ENCODE results near the gene RNPS1.

RNPS1 gene

GRCh38 chr16:2235695-2236336 lies 32.1 kb downstream of the RNPS1 start:
- H3K4me3 ChIP-seq (ENCODE audit: insufficient read depth, low read depth, low read length): peak overlapping the region; percentile 30
- no peaks in the 10 kb centered on the region for H3K9me3 ChIP-seq (ENCODE audit: control insufficient read depth, low read length)
- peaks cover 32% of the 10 kb centered on the region for H3K27me3 ChIP-seq (ENCODE audit: control insufficient read depth, insufficient read depth, low read length, poor library complexity, severe bottlenecking)
- H3K36me3 ChIP-seq (ENCODE audit: control insufficient read depth, insufficient read depth, low read length): peaks cover 22% of the 10 kb centered on the region
- no peak overlapping the region for H3K27ac ChIP-seq (ENCODE audit: insufficient read depth, low read depth, low read length, poor library complexity, severe bottlenecking)
- H3K4me1 ChIP-seq (ENCODE audit: control insufficient read depth, insufficient read depth, low read length): peaks cover 13% of the 10 kb centered on the region
- WGBS, 2 experiments: 81% methylated on average over 19 of the region's 19 CpGs

GRCh38 chr16:2235234-2235651 lies 32.7 kb downstream of the RNPS1 start:
- no peaks in the 10 kb centered on the region for H3K9me3 ChIP-seq (ENCODE audit: control insufficient read depth, low read length)
- no peak overlapping the region for H3K4me3 ChIP-seq (ENCODE audit: insufficient read depth, low read depth, low read length)
- peaks cover 32% of the 10 kb centered on the region for H3K27me3 ChIP-seq (ENCODE audit: control insufficient read depth, insufficient read depth, low read length, poor library complexity, severe bottlenecking)
- H3K27ac ChIP-seq (ENCODE audit: insufficient read depth, low read depth, low read length, poor library complexity, severe bottlenecking): no peak overlapping the region
- peaks cover 13% of the 10 kb centered on the region for H3K4me1 ChIP-seq (ENCODE audit: control insufficient read depth, insufficient read depth, low read length)
- WGBS, 2 experiments: 94% methylated on average over 28 of the region's 28 CpGs
- peaks cover 22% of the 10 kb centered on the region for H3K36me3 ChIP-seq (ENCODE audit: control insufficient read depth, insufficient read depth, low read length)

- H3K4me1 ChIP-seq (ENCODE audit: control insufficient read depth, insufficient read depth, low read length): peaks cover 13% of the 10 kb centered on the region
- H3K4me3 ChIP-seq (ENCODE audit: insufficient read depth, low read depth, low read length): no peak overlapping the region
- H3K36me3 ChIP-seq (ENCODE audit: control insufficient read depth, insufficient read depth, low read length): peaks cover 22% of the 10 kb centered on the region
- peaks cover 32% of the 10 kb centered on the region for H3K27me3 ChIP-seq (ENCODE audit: control insufficient read depth, insufficient read depth, low read length, poor library complexity, severe bottlenecking)
- no peaks in the 10 kb centered on the region for H3K9me3 ChIP-seq (ENCODE audit: control insufficient read depth, low read length)
- WGBS, 2 experiments: 96% methylated on average over 18 of the region's 18 CpGs
- no peak overlapping the region for H3K27ac ChIP-seq (ENCODE audit: insufficient read depth, low read depth, low read length, poor library complexity, severe bottlenecking)
These were observed 33.1 kb downstream of the RNPS1 start for GRCh38 chr16:2234813-2235170.

GRCh38 chr16:2233872-2234812 lies 33.8 kb downstream of the RNPS1 start:
- no peak overlapping the region for H3K27ac ChIP-seq (ENCODE audit: insufficient read depth, low read depth, low read length, poor library complexity, severe bottlenecking)
- H3K36me3 ChIP-seq (ENCODE audit: control insufficient read depth, insufficient read depth, low read length): peaks cover 24% of the 10 kb centered on the region
- WGBS, 2 experiments: 96 to 97% methylated on average over 51 of the region's 51 CpGs
- peaks cover 13% of the 10 kb centered on the region for H3K4me1 ChIP-seq (ENCODE audit: control insufficient read depth, insufficient read depth, low read length)
- H3K27me3 ChIP-seq (ENCODE audit: control insufficient read depth, insufficient read depth, low read length, poor library complexity, severe bottlenecking): peaks cover 32% of the 10 kb centered on the region
- H3K4me3 ChIP-seq (ENCODE audit: insufficient read depth, low read depth, low read length): no peak overlapping the region
- H3K9me3 ChIP-seq (ENCODE audit: control insufficient read depth, low read length): no peaks in the 10 kb centered on the region

GRCh38 chr16:2233046-2233775 lies 34.7 kb downstream of the RNPS1 start:
- Histone ChIP-seq H3K36me3 (ENCODE audit: control insufficient read depth, insufficient read depth, low read length) (peaks cover 32% of the 10 kb centered on the region), H3K4me1 (ENCODE audit: control insufficient read depth, insufficient read depth, low read length) (peaks cover 6% of the 10 kb centered on the region), H3K27me3 (ENCODE audit: control insufficient read depth, insufficient read depth, low read length, poor library complexity, severe bottlenecking) (peaks cover 27% of the 10 kb centered on the region), H3K27ac (ENCODE audit: insufficient read depth, low read depth, low read length, poor library complexity, severe bottlenecking) (no peak overlapping the region), H3K4me3 (ENCODE audit: insufficient read depth, low read depth, low read length) (no peak overlapping the region), H3K9me3 (ENCODE audit: control insufficient read depth, low read length) (no peaks in the 10 kb centered on the region)
- WGBS, 2 experiments: 95 to 96% methylated on average over 28 of the region's 28 CpGs

DNA sequence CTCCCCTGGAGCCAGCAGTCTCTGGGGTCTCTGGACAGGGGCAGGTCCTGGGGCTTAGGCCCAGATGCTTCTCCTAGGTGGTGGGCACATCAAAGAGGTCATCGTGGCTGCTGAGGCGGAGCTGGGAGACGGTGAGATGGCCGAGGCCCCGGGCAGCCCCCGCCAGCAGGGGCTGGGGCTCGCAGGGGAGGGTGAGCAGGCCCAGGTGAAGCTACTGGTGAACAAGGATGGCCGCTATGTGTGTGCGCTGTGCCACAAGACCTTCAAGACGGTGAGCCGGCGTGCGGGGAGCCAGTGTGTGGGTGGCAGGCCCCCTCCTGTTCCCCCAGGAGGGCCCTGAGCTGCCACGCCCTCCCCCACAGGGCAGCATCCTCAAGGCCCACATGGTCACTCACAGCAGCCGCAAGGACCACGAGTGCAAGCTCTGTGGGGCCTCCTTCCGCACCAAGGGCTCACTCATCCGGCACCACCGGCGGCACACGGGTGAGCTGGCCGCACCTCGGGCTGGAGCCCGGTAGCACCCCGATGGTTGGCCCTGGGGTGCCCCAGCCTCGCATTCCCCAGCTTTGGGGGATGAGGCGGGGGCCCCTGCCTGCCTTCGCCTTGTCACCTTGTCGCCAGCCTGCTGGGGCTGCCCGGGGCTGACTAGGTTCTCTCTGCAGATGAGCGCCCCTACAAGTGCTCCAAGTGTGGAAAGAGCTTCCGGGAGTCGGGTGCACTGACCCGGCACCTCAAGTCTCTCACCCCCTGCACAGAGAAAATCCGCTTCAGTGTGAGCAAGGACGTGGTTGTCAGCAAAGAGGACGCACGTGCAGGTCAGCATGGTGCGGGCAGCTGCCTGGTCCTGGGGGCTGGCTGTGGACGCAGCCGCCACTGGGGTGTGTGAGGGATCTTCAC lies 35.6 kb downstream of the RNPS1 start:
- H3K9me3 ChIP-seq (ENCODE audit: control insufficient read depth, low read length): no peaks in the 10 kb centered on the region
- WGBS, 2 experiments: 93 to 94% methylated on average over 41 of the region's 41 CpGs
- H3K36me3 ChIP-seq (ENCODE audit: control insufficient read depth, insufficient read depth, low read length): peaks cover 35% of the 10 kb centered on the region
- H3K27me3 ChIP-seq (ENCODE audit: control insufficient read depth, insufficient read depth, low read length, poor library complexity, severe bottlenecking): peaks cover 18% of the 10 kb centered on the region
- H3K4me3 ChIP-seq (ENCODE audit: insufficient read depth, low read depth, low read length): no peak overlapping the region
- H3K27ac ChIP-seq (ENCODE audit: insufficient read depth, low read depth, low read length, poor library complexity, severe bottlenecking): no peak overlapping the region
- peaks cover 6% of the 10 kb centered on the region for H3K4me1 ChIP-seq (ENCODE audit: control insufficient read depth, insufficient read depth, low read length)

GRCh38 chr16:2231016-2231931 lies 36.7 kb downstream of the RNPS1 start:
- H3K9me3 ChIP-seq (ENCODE audit: control insufficient read depth, low read length): no peaks in the 10 kb centered on the region
- H3K4me1 ChIP-seq (ENCODE audit: control insufficient read depth, insufficient read depth, low read length): peaks cover 3% of the 10 kb centered on the region
- H3K27me3 ChIP-seq (ENCODE audit: control insufficient read depth, insufficient read depth, low read length, poor library complexity, severe bottlenecking): peaks cover 8% of the 10 kb centered on the region
- H3K4me3 ChIP-seq (ENCODE audit: insufficient read depth, low read depth, low read length): no peak overlapping the region
- no peak overlapping the region for H3K27ac ChIP-seq (ENCODE audit: insufficient read depth, low read depth, low read length, poor library complexity, severe bottlenecking)
- peaks cover 35% of the 10 kb centered on the region for H3K36me3 ChIP-seq (ENCODE audit: control insufficient read depth, insufficient read depth, low read length)
- WGBS, 2 experiments: 95% methylated on average over 29 of the region's 29 CpGs

- WGBS, 2 experiments: 93 to 97% methylated on average over 13 of the region's 13 CpGs
- H3K36me3 ChIP-seq (ENCODE audit: control insufficient read depth, insufficient read depth, low read length): peaks cover 32% of the 10 kb centered on the region
- no peaks in the 10 kb centered on the region for H3K9me3 ChIP-seq (ENCODE audit: control insufficient read depth, low read length)
- no peak overlapping the region for H3K27ac ChIP-seq (ENCODE audit: insufficient read depth, low read depth, low read length, poor library complexity, severe bottlenecking)
- no peak overlapping the region for H3K4me3 ChIP-seq (ENCODE audit: insufficient read depth, low read depth, low read length)
- no peaks in the 10 kb centered on the region for H3K4me1 ChIP-seq (ENCODE audit: control insufficient read depth, insufficient read depth, low read length)
- no peaks in the 10 kb centered on the region for H3K27me3 ChIP-seq (ENCODE audit: control insufficient read depth, insufficient read depth, low read length, poor library complexity, severe bottlenecking)
These were observed 37.5 kb downstream of the RNPS1 start for GRCh38 chr16:2230376-2230775.

All from ectodermal cell (in vitro differentiated cells).